Liver (tissue), 3 donors: Measurements from ENCODE around the gene CYP11A1.

Source experiments
- FOXA1 ChIP-seq: IDR thresholded peaks from 2 replicates; pipeline ENCODE4 v1.6.1; 2016; ENCODE audit warnings: antibody characterized with exemption
- GABPA ChIP-seq, 2 donors: IDR thresholded peaks in 1 of 2; conservative IDR thresholded peaks in 1 of 2; 2 replicates each; pipeline ENCODE4 v1.6.1; 2016; ENCODE audit warnings: antibody characterized with exemption in 2 of 2, mild to moderate bottlenecking in 1 of 2, moderate library complexity in 1 of 2
- JUND ChIP-seq, 2 donors: IDR thresholded peaks; 2 replicates each; pipeline ENCODE4 v1.6.1; 2016; ENCODE audit warnings: antibody characterized with exemption in 2 of 2
- NR2F2 ChIP-seq: IDR thresholded peaks from 2 replicates; pipeline ENCODE4 v1.6.1; 2016; ENCODE audit warnings: antibody characterized with exemption
- RAD21 ChIP-seq, 2 donors: IDR thresholded peaks; 2 replicates each; pipeline ENCODE4 v1.6.1; 2016; ENCODE audit warnings: antibody characterized with exemption in 2 of 2, mild to moderate bottlenecking in 2 of 2
- RXRA ChIP-seq, 2 donors: IDR thresholded peaks; 2 replicates each; pipeline ENCODE4 v1.6.1; 2017 to 2018; ENCODE audit warnings: antibody characterized with exemption in 2 of 2, mild to moderate bottlenecking in 1 of 2
- SP1 ChIP-seq: IDR thresholded peaks from 2 replicates; pipeline ENCODE4 v1.6.1; 2018; ENCODE audit warnings: antibody characterized with exemption, mild to moderate bottlenecking
- TAF1 ChIP-seq: conservative IDR thresholded peaks from 2 replicates; pipeline ENCODE4 v1.6.1; 2016; ENCODE audit warnings: antibody characterized with exemption, mild to moderate bottlenecking
- YY1 ChIP-seq: IDR thresholded peaks from 2 replicates; pipeline ENCODE4 v1.6.1; 2016; ENCODE audit warnings: antibody characterized with exemption, mild to moderate bottlenecking
- TF ChIP-seq, protein P1 (sequence below): fragments of 150-350 bp; IDR thresholded peaks from 2 replicates; pipeline ENCODE4 v1.5.1; 2017; ENCODE audit warnings: improper control_type of control experiment, low read depth, low read length; ENCODE audit not compliant: missing input control
- TF ChIP-seq, protein P2 (sequence below): IDR thresholded peaks from 2 replicates; pipeline ENCODE4 v1.6.1; 2016; ENCODE audit warnings: antibody characterized with exemption, mild to moderate bottlenecking
- TF ChIP-seq, protein P3 (sequence below): IDR thresholded peaks from 2 replicates; pipeline ENCODE4 v1.6.1; 2016; ENCODE audit warnings: antibody characterized with exemption
- TF ChIP-seq, protein P4 (sequence below): IDR thresholded peaks from 2 replicates; pipeline ENCODE4 v1.6.1; 2016; ENCODE audit warnings: antibody characterized with exemption
- TF ChIP-seq, protein P5 (sequence below): IDR thresholded peaks from 2 replicates; pipeline ENCODE4 v1.6.1; 2016; ENCODE audit warnings: antibody characterized with exemption
- donor health status: healthy.
- donor health status: healthy.

DNA sequence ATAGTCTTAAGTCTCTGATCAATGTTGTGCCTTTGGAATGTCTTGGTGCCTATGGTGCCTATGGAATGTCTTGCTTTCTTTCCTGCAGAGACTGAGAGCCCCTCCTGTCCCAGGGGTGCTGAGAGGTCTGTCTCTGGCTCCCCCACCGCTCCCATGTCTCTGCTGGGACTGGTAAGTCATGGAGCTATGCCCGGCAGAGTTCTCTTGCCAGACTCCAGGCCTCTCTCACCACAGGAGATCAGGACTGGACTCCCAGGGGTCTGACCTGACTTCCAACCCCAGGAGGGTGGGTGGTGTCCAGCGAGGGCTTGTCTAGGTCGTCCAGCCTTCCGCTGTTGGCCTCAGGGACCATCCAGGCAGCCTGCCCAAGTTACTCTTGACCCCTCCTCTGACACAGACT is 14.0 kb upstream of the CYP11A1 start:
- TF ChIP-seq JUND (IDR thresholded peaks at IDR 0.05) (no peak), RXRA (IDR thresholded peaks at IDR 0.05) (no peak), TAF1 (no peak), SP1 (no peak), RAD21 (IDR thresholded peaks at IDR 0.05) (no peak), YY1 (no peak), NR2F2 (no peak), GABPA (IDR thresholded peaks at IDR 0.05 in 1 of 2, conservative IDR thresholded peaks at IDR 0.05 in 1 of 2) (no peak), FOXA1 (no peak)
- TF ChIP-seq, protein P1, sequence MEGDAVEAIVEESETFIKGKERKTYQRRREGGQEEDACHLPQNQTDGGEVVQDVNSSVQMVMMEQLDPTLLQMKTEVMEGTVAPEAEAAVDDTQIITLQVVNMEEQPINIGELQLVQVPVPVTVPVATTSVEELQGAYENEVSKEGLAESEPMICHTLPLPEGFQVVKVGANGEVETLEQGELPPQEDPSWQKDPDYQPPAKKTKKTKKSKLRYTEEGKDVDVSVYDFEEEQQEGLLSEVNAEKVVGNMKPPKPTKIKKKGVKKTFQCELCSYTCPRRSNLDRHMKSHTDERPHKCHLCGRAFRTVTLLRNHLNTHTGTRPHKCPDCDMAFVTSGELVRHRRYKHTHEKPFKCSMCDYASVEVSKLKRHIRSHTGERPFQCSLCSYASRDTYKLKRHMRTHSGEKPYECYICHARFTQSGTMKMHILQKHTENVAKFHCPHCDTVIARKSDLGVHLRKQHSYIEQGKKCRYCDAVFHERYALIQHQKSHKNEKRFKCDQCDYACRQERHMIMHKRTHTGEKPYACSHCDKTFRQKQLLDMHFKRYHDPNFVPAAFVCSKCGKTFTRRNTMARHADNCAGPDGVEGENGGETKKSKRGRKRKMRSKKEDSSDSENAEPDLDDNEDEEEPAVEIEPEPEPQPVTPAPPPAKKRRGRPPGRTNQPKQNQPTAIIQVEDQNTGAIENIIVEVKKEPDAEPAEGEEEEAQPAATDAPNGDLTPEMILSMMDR: no peak
- TF ChIP-seq, protein P2, sequence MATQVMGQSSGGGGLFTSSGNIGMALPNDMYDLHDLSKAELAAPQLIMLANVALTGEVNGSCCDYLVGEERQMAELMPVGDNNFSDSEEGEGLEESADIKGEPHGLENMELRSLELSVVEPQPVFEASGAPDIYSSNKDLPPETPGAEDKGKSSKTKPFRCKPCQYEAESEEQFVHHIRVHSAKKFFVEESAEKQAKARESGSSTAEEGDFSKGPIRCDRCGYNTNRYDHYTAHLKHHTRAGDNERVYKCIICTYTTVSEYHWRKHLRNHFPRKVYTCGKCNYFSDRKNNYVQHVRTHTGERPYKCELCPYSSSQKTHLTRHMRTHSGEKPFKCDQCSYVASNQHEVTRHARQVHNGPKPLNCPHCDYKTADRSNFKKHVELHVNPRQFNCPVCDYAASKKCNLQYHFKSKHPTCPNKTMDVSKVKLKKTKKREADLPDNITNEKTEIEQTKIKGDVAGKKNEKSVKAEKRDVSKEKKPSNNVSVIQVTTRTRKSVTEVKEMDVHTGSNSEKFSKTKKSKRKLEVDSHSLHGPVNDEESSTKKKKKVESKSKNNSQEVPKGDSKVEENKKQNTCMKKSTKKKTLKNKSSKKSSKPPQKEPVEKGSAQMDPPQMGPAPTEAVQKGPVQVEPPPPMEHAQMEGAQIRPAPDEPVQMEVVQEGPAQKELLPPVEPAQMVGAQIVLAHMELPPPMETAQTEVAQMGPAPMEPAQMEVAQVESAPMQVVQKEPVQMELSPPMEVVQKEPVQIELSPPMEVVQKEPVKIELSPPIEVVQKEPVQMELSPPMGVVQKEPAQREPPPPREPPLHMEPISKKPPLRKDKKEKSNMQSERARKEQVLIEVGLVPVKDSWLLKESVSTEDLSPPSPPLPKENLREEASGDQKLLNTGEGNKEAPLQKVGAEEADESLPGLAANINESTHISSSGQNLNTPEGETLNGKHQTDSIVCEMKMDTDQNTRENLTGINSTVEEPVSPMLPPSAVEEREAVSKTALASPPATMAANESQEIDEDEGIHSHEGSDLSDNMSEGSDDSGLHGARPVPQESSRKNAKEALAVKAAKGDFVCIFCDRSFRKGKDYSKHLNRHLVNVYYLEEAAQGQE: no peak
- TF ChIP-seq, protein P3, sequence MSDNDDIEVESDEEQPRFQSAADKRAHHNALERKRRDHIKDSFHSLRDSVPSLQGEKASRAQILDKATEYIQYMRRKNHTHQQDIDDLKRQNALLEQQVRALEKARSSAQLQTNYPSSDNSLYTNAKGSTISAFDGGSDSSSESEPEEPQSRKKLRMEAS: no peak
- TF ChIP-seq, protein P4, sequence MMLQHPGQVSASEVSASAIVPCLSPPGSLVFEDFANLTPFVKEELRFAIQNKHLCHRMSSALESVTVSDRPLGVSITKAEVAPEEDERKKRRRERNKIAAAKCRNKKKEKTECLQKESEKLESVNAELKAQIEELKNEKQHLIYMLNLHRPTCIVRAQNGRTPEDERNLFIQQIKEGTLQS: no peak
- TF ChIP-seq, protein P5, sequence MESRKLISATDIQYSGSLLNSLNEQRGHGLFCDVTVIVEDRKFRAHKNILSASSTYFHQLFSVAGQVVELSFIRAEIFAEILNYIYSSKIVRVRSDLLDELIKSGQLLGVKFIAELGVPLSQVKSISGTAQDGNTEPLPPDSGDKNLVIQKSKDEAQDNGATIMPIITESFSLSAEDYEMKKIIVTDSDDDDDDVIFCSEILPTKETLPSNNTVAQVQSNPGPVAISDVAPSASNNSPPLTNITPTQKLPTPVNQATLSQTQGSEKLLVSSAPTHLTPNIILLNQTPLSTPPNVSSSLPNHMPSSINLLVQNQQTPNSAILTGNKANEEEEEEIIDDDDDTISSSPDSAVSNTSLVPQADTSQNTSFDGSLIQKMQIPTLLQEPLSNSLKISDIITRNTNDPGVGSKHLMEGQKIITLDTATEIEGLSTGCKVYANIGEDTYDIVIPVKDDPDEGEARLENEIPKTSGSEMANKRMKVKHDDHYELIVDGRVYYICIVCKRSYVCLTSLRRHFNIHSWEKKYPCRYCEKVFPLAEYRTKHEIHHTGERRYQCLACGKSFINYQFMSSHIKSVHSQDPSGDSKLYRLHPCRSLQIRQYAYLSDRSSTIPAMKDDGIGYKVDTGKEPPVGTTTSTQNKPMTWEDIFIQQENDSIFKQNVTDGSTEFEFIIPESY: no peak
